NCI-H1694 (cell line): ENCODE measurements around the gene NFXL1.

ENCODE experiments used
- DNase-seq: peaks from one replicate; lab custom pipeline; 2025; lab: John Stamatoyannopoulos, UW

NFXL1 gene

DNA sequence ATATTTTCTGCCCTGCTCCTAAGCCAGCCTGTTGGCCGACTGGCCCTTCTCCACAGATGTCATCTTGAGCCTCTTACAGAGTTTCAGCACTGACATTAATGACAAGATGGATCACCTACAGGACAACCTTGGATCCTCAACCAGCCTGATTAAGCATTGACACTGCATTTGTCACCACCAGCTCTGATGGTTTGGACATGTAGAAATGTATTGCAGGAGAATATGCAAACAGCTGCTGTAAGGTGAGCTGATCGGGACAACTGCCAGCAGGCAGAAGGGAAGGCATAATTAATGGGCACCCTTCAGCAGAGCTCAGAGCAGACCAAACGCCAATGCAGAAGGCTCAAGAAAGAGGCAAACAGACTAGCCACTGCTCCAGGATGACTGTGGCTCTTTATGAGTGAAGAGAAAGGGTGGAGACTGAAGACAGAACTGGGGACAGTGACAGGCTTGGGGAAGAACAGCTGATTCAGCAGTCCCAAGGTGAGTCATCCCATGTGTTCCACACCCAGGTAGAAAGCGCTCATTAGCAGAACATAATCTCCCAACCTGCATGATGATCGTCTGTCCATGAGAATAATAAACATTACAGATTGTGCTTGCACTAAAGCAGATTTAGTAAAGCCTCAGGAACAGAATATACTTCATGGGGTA, 83.2 kb downstream of the NFXL1 start:
- no peak for DNase-seq

DNA sequence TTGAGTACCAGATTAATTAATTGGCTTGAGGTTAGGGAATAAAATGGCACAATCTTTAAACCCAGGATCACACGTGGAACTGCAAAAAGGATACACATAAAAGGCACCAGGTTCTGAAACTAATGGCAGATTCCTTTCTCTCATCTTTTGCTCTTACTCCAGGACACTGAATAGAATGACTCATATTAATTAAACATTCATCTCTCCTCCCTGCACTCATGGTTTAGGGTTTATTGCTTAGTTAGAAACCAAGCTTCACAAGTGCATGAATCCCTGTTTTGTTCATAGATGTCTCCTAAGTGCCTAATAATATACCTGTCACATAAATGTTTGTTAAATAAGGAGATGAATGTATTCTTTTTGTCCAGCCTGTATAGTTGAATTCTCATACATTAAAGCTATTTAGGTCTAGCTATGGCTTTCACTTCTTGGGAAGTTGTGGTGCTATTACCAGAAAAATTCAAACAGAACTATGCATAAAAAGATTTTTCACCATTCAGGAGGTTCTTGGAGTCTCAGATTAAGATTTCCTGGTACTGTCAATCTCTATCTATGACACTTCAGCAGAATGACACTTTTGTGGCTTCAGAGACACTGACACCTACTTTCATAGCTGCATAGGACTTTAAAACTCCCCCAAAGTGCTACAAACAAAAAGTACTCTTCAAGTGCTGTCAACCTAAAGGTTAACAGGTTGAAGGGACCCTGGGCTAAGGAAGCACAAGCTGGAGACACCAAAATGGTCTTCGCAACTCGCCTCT, 83.9 kb downstream of the NFXL1 start:
- DNase-seq, result no peak

DNA sequence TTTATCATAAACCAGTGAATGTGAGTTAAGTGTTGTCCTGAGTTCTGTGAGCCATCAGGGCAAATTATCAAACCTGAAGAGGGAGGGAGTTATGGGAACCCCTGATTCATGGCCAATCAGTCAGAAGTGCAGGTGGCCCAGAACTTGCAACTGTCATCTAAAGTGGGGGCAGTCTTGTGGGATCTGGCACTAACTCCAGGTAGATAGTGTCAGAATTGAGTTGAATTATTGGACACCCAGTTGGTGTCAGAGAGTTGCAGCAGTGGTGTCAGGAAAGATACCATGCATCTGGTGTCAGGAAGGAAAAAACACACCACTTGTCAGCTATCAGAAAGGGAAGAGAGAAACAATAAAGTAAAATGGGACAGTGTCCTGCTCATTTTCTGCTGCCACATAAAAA, 84.9 kb downstream of the NFXL1 start:
- DNase-seq, result no peak

DNA sequence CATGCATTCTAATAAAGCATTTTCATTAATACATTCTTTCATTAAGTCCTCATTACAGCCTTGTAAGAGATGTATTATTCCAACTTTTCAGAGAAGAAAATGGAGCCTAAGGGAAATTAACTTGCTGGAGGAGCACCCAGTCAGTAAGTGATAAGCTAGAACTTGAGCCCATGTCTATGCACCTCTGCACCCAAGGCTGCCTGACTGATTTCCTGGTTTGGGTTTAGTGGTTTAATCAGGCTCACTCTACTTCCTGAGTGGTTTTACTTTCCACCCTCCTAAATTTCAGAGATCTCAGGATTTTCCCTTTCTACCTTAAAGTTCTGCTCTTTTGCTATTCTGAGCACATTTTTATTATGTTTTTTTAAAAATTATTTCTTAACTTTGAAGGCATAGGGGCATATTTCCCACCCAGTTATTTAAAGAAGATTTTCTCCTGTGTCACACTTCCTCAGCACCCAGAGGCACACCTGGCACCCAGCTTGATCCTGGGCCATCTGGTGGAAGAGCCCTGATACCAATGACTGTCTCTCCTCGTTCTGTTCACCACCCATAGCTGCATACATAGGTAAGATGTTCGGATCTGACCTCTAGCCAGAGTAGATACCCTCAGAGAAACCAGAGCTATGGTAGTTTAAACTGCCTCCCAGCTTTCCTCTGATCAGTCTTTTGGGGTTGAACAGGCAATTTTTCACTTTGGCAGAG, 86.9 kb downstream of the NFXL1 start:
- no peak for DNase-seq

DNA sequence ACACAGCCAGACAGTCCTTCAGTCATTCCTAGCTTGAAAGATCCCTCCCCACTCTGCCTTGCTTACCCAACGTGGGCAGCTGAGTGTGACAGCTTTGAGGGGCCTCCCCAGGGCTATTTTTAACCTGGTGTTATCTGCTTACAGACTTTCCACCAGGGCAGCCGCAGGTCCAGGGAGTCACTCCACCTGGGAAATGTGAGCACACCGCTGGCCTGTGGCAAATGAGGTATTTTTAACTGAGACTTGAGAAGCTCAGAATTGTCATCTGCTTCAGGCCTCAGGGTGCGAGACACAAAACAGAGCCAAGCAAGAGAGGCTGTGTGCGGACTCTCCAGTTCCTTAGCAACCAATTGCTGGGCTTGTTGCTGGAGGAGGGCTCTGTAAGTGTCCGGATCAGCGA, 89.5 kb downstream of the NFXL1 start:
- no peak for DNase-seq

DNA sequence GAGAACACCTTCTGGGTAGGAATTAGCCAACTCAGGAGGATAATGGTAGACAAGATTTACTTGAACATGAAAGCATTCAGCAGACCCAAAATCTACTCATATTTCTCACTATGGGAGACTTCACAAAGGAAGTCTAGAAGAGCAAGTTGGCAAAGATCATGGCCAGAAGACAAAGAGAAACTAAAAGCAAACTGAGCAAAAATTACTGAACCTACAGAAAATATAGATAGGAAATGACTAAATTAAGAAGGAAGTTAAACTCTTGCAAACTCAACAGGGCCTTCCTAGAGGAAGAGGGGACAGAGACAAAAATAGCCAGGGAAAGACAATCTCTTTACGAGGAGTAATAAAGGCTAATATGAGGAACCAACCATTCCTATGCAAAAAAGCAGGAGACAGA, 95.2 kb downstream of the NFXL1 start:
- DNase-seq, result no peak

DNA sequence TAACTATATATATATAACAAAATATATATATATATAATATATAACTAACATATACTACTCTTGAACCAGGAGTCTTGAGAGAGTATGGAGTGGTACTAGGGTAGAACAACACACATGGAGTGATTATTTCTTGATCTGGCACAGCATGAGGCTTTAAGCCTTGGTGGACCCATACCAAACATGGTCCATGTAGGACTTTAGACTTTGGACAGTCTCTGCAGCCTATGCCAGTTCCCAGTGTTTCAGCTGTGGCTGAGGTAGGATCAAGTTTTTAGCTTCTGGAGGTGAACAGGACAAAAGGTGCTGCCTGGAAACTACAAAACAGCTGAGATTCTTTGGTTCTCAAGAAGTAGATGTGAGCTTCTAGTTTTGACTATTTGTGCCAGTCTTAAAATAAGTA, 97.1 kb downstream of the NFXL1 start:
- DNase-seq, result no peak

DNA sequence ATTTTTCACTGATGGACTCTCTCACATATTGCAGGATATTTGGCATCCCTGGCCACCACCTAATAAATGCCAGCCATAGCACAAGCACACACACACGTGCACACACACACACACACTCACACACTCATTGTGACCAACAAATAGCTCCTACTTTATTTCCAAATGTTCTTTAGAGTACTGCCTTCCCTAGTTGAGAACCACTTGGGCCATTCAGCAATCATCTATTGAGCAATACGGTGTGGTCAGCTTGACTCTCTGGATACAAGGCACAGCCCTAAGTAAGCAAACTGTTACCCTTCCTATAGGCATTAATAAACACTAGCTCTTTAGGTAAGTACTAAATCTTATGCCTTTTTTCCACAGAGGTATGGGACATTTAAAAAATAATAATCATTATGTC, 97.6 kb downstream of the NFXL1 start:
- DNase-seq, result no peak

DNA sequence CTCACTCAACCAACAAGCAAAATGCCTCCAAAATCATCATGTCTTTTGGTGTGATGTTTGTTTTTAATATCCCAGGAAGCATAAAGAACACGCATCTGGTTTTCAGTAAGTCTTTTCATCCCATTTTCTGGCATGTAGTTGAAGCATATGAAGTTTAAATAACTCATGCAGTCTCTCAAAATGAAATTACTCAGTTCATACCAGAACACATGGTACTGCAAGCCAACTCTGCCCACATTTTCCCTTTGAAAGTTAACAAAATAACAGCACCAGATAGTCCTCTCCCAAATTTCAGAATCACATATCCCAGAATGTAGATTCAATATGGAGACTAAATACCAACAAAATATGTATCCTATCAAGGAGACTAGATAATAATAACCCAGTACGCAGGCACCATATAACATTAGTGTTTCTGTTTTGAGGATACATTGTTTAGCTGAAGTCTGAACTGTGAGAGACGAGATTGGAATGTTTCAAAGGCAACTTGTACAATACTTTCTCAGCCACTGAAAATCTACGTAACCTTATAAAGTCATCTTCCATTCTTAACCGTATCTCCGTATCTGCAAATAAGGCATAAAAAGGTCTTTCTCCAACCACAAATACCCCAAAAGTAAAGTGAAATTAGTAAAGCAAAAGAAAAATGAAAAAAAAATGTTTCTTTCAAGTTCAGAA, 99.6 kb downstream of the NFXL1 start:
- no peak for DNase-seq

DNA sequence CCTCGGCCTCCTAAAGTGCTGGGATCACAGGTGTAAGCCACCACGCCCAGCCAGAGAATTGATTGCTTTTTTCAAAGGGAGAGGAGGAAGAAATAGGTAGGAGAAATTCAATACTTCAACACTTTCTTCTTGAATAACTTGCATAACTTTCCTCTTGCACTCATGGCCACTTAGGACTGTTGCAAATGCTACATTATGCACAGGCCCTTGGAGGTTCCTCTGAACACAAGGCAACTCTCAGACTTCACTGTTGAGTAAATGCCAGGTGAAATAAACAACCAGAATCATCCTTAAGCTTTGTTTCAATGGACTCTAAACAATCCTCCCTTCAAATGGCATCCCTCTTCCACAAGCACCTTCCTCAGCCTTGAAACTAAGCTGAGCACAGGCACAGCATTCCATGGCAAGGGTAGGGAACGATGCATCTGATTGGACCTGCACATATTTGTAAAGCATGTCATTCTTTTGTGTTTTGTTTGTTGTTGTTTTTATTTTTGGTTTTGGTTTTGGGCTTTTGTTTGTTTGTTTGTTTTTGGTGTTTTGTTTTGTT, 104.7 kb downstream of the NFXL1 start:
- DNase-seq, result no peak

DNA sequence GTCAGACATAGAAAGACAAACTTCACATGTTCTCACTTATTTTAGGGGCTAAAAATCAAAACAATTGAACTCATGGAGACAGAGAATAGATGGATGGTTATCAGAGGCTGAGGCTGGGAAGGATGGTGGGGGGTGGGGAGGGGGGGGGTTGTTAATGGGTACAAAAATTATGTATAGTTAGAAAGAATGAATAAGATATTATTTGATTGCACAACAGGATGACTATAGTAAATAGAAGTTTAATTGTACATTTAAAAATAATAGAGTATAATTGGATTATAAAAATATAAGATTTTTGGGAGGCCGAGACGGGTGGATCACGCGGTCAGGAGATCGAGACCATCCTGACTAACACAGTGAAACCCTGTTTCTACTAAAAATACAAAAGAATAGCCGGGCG, 109.8 kb downstream of the NFXL1 start:
- DNase-seq, result no peak

DNA sequence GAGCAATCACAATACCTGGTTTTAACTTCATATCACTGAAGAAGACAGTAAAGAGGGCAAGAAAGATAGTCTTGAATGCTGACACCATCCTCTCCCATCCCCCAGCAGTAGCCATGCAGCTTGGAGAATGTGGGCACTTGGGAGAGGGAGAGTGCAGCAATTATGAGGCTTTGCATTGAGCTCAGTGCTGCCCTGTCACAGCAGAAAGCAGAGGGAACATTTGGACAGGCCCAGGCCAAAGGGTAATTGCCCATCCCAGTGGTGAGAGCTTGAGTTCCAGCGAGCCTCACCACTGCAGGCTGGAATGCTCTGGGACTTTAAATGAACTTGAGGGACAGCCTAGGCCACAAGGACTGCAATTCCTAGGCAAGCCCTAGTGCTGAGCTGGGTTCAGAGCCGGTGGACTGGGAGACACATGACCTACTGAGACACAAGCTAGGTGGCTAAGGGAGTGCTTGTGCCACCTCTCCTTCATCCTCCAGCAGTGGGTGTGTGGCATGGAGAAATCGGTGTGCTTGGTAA, 112.8 kb downstream of the NFXL1 start:
- DNase-seq, result no peak

DNA sequence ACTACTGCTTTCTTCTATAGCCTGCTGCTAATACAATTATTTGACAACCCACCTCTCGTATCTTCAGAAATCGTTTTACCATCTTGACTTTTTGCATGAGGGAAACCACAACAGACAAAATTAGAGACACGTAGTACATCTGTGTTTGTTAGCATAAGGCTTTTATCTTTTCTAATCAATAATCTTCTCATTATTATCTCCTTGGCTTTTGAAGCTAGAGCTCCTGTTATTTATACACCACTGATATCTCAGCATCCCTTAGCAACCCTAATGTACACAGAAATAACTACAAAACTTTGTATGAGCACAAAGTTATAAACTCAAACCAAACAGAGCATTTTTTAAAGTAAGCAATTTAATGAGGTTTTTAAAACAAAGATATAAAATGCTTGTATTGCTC, 116.2 kb downstream of the NFXL1 start:
- DNase-seq, result no peak
